ENCODE results near the gene EHD1. TPM values are rescaled to one million over a fixed set of nuclear protein-coding genes. Genes with fewer than 3 reads are reported as not detected.
A peak's percentile ranks its signal among the peaks of the same experiment; 100 is the strongest.

Gene EHD1
- total RNA-seq, 4 donors from 2014 or later, result 47.8 to 85.4 (median 76.8) TPM

GRCh38 chr11:64918017-64918416 lies 39.6 kb upstream of the EHD1 start:
- H3K4me1 ChIP-seq, result peaks cover 34% of the 10 kb centered on the region
- H3K27ac ChIP-seq, result peak overlapping the region; percentile 44
- H3K27me3 ChIP-seq, result no peaks in the 10 kb centered on the region
- H3K4me3 ChIP-seq, result peak overlapping the region; percentile 93
- WGBS, result 21% methylated on average over 4 of the region's 4 CpGs
- H3K36me3 ChIP-seq, result peaks cover 13% of the 10 kb centered on the region
- no peak for TF ChIP-seq CTCF (IDR thresholded peaks at IDR 0.05)
- TF ChIP-seq EP300 (IDR thresholded peaks at IDR 0.05), result no peak
- no peak for TF ChIP-seq POLR2AphosphoS5 (IDR thresholded peaks at IDR 0.05)
- H3K9me3 ChIP-seq, result no peaks in the 10 kb centered on the region
- no peak for DNase-seq (ENCODE audit: low spot score in 2 of 2)

- H3K36me3 ChIP-seq, result peaks cover 17% of the 10 kb centered on the region
- 3% methylated on average over 6 of the region's 6 CpGs for WGBS
- no peaks in the 10 kb centered on the region for H3K27me3 ChIP-seq
- no peak for DNase-seq (ENCODE audit: low spot score in 2 of 2)
- peak overlapping the region; percentile 44 for H3K27ac ChIP-seq
- H3K9me3 ChIP-seq, result no peaks in the 10 kb centered on the region
- TF ChIP-seq EP300 (IDR thresholded peaks at IDR 0.05) (no peak), POLR2A (IDR thresholded peaks at IDR 0.05) (no peak), CTCF (IDR thresholded peaks at IDR 0.05) (no peak), POLR2AphosphoS5 (IDR thresholded peaks at IDR 0.05) (no peak)
- H3K4me1 ChIP-seq, result peaks cover 34% of the 10 kb centered on the region
- peak overlapping the region; percentile 93 for H3K4me3 ChIP-seq
Observed at GRCh38 chr11:64917663-64917995, 39.2 kb upstream of the EHD1 start.

GRCh38 chr11:64916775-64917662 lies 38.6 kb upstream of the EHD1 start, which contains the start of gene ATG2A:
Gene ATG2A, minus strand, starts transcription at chr11:64917209. Its CDS starts 74 bp downstream, at chr11:64917135.
- Histone ChIP-seq H3K27me3 (no peaks in the 10 kb centered on the region), H3K4me3 (peak within 1 kb of the TSS; percentile 93), H3K4me1 (peaks cover 34% of the 10 kb centered on the region), H3K36me3 (peaks cover 23% of the 10 kb centered on the region), H3K9me3 (no peaks in the 10 kb centered on the region), H3K27ac (peak within 1 kb of the TSS; percentile 81)
- TF ChIP-seq POLR2AphosphoS5 (IDR thresholded peaks at IDR 0.05) (peak in 2 of 3 donors; percentile 15 to 90), CTCF (IDR thresholded peaks at IDR 0.05) (no peak), EP300 (IDR thresholded peaks at IDR 0.05) (no peak), POLR2A (IDR thresholded peaks at IDR 0.05) (peak; percentile 62 to 76)
- under 1% methylated on average over 30 of the region's 57 CpGs for WGBS
- peak; percentile 99 to 100 for DNase-seq (ENCODE audit: low spot score in 2 of 2)

GRCh38 chr11:64916040-64916774 lies 37.8 kb upstream of the EHD1 start:
- peak overlapping the region; percentile 81 for H3K27ac ChIP-seq
- H3K9me3 ChIP-seq, result no peaks in the 10 kb centered on the region
- peak overlapping the region; percentile 93 for H3K4me3 ChIP-seq
- WGBS, result 2% methylated on average over 16 of the region's 23 CpGs
- peak in 1 of 2 donors; percentile 87 for DNase-seq (ENCODE audit: low spot score in 2 of 2)
- peaks cover 31% of the 10 kb centered on the region for H3K36me3 ChIP-seq
- H3K27me3 ChIP-seq, result no peaks in the 10 kb centered on the region
- no peak for TF ChIP-seq CTCF (IDR thresholded peaks at IDR 0.05)
- TF ChIP-seq EP300 (IDR thresholded peaks at IDR 0.05), result no peak
- no peak for TF ChIP-seq POLR2A (IDR thresholded peaks at IDR 0.05)
- TF ChIP-seq POLR2AphosphoS5 (IDR thresholded peaks at IDR 0.05), result no peak
- H3K4me1 ChIP-seq, result peaks cover 34% of the 10 kb centered on the region

- TF ChIP-seq POLR2A (IDR thresholded peaks at IDR 0.05) (no peak), CTCF (IDR thresholded peaks at IDR 0.05) (no peak), POLR2AphosphoS5 (IDR thresholded peaks at IDR 0.05) (no peak), EP300 (IDR thresholded peaks at IDR 0.05) (no peak)
- Histone ChIP-seq H3K4me3 (peak overlapping the region; percentile 93), H3K27ac (peak overlapping the region; percentile 17), H3K36me3 (peaks cover 39% of the 10 kb centered on the region), H3K27me3 (no peaks in the 10 kb centered on the region), H3K4me1 (peaks cover 34% of the 10 kb centered on the region), H3K9me3 (no peaks in the 10 kb centered on the region)
- 87% methylated on average over 7 of the region's 7 CpGs for WGBS
- no peak for DNase-seq (ENCODE audit: low spot score in 2 of 2)
Observed at GRCh38 chr11:64915376-64915887, 37.0 kb upstream of the EHD1 start.
